Stimulated activated CD8-positive, alpha-beta memory T cell treated with anti-CD3 and anti-CD28 coated beads, Interleukin-15, amount 100 ng/mL, for 48 hours (primary cell): Measurements from ENCODE around the gene AGL.
"Not testable (repeated sequence)": the region's sequence is repeated elsewhere in the genome, so short reads cannot be mapped to it uniquely, and the experiment has no call there.

ENCODE experiments used
- DNase-seq, 2 donors: peaks; one replicate each; pipeline ENCODE4 v3.0.0-alpha.2; 2020; ENCODE audit warnings: low read depth in 2 of 2

The AGL gene

DNA sequence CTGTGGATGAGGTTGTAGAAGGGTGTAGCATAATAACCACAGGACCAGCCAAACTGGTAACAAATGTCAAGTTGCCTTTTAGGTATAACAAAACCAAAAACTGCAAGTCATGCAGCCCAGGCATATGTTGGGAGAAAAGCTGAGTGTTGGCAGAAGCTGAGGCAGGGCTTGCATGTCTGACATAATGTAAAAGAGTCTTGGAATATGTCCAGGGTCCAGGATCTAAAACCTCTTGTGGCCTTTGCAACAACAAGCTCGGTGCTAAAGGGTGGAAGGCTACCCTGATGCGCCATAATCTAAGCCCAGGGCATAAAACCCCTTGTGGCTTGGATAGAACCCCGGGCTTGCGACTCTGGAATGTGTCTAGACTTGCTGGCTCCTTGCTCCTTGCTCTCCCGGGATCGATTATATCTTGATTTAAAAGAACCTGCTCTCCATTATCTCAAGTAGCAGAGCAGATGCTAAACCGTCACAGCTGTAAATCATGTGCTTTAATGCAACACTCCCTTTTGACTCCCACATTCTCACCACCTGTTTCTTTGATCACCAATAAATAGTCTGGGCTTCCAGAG lies 93.1 kb downstream of the AGL start:
- no peak for DNase-seq

DNA sequence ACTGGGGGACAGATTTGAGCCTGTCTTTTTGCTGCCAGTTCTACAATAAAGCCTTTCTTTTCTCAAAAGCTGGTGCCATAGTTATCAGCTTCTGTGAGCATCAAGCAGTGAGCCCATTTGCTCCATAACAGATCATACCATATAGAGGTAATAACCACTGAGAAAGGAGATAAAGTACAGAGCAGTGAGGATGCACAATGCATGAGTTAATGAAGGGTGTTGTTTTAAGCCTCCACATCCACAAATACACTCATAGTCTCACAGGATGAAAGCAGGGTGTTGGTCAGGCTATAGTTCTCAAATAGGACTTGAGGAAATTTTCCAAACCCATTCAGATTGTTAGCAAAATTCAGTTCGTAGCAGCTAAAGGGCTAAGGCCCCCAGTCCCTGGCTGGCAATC lies 94.0 kb downstream of the AGL start:
- DNase-seq: no peak

DNA sequence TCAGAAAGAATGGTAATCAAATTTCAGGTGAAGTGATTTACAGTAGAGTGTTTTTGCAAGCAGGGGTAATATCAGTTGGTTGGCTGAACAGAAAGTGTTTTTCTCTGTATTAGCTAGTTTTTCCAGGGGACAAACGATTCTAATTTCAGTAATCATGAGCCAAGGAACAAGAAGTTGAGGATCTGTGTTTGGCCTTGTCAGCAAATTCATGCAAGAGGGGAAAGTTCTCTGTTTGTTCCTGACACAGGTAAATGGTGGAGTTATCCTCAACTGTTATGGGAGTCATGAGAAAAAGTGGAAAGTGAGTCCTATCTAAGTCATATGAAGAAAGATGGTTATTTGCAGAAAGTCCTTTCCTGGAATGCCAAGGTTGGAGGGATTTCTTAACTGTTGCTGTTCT lies 95.0 kb downstream of the AGL start:
- DNase-seq: no peak

DNA sequence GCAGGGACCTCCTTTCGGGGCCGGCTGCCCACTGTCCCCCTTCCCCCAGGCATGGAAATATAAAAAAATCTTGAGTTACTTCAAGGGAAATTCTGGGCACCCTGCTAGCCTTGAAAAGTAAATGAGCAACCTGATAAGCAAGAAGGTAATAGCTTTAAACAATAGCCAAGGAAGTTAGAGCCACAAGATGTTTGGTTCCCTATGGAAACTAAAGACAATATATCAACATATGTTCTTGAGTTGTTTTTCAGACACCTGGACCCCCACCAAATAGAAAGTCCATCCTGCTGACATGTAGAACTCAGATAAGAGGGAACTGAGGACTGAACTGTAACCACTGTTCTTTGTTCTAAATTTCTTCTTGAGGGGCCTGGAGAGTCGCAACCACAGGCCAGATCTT lies 100.3 kb downstream of the AGL start:
- no peak for DNase-seq

DNA sequence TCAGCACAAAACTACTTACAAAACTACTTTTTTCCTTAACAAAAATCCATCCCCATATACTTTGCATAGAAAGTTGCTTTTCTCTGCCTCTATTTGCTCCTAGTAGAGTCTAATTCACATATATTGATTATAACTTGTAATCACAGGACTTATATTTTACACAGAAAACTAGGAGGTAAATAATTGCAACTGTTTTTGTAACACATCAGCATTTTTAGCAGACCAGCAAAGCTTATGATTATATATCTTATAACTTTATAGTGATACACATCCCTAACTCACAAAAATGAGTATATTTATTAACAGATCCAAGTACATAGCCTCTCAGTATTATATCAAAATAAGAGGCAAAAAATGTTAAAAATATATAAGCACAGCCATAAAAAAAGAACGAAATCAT lies 102.4 kb downstream of the AGL start:
- DNase-seq: no peak

DNA sequence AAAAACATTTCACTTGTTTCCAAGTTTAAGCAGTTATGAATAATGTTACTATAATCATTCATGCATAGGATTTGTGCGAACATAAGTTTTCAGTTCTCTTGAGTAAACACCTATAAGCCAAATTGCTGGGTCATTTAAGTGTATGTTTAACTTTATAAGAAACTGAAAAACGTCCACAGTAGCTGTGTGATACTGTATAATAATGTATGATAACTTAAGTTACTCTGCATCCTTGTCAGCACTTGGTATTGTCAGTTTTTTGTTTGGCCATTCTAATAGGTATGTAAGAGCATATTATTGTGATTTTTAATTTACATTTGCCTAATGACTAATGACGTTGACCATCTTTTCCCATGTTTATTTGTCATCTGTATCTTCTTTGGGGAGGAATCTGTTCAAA lies 105.2 kb downstream of the AGL start:
- no peak for DNase-seq

DNA sequence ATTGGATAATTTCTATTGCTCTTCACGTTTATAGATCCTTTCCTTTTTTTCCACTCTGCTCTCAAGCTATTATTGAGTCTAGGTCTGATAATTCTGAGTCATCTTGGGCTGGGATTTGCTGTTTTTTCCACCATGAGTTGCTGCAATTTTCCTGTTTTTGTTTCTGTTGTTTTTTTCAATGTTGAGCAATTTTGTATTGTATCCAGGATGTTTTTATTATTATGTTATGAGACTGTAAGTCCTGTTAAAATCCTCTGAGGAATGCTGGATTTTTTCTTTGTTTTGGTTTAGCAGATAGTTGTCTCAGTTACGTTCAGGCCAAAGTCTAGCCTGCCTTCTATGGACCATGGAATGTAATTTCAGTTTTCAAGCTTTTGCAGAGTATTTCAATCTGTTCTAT lies 106.6 kb downstream of the AGL start:
- no peak for DNase-seq

DNA sequence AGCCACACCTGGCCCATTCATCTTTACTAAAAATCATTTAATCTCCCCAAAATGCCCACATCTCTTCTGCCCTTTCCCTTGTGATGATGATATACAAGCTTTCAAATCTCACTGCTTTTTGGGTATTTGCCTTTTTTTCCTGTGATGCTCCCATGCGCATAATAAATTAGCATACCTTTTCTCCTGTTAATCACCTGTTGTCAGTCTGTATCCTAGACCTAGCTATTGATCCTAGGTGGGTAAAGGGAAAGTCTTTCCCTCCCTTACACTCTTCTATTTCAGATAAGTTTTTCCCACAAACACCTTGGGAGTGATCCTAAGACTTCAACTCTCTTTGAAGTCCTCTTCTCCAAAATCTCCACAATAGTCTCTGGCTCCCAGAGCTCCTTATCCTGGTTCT lies 107.7 kb downstream of the AGL start:
- DNase-seq: no peak

DNA sequence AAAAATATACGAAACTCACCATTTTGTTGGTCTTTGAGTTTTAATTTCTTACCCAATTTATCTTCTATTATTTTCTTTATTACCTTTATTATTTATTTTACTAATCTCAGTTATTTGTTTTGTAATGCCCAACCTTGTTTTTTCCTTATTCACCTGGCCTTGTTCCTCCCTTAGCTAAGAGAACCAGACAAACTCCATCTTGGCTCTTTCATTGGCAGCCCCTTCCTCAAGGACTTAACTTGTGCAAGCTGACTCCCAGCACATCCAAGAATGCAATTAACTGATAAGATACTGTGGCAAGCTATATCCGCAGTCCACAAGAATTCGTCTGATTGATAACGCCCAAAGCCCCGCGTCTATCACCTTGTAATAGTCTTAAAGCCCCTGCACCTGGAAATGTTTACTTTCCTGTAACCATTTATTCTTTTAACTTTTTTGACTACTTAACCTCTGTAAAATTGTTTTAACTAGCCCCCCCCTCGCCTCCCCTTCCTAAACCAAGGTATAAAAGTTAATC lies 109.1 kb downstream of the AGL start:
- DNase-seq: not testable (repeated sequence)

DNA sequence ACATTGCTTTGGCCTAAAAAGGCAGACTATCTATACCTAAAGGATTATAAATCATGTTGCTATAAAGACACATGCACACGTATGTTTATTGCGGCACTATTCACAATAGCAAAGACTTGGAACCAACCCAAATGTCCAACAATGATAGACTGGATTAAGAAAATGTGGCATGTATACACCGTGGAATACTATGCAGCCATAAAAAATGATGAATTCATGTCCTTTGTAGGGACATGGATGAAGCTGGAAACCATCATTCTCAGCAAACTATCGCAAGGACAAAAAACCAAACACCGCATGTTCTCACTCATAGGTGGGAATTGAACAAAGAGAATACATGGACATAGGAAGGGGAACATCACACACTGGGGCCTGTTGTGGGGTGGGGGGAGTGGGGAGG lies 110.1 kb downstream of the AGL start:
- not testable (repeated sequence) for DNase-seq

DNA sequence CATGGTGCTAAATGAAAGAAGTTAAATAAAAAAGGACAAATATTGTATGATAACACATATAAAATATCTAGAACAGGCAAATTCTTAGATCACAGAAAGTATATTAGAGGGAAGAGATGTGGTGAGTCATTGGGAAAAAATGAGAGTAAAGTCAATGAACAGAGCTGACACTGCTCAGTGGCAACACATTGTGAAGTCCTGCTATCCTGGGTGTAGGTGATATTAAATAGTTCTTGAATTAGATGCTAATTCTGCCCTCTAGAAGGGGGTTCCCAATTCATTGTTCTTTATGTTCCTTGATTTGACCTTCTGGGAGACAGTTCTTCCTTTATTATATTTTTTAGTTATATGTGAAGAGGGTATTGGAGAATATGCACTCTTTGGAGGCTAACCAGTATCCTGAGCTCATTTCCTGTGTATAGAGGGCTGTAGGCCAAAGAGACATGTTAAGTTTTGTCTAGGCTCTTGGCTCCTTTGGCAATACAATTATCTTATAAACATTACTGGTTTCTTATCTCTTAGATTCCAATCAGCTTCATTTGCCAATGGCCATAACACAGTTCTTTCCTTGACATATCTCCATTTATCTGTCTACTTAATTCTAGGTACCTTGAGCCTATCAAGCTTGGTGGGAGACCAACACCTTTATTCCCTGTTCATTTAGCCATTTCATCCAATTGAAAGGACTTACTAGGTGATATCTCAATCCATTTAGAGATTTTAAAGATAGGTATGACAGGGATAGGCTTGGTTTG lies 113.1 kb downstream of the AGL start:
- DNase-seq: no peak

DNA sequence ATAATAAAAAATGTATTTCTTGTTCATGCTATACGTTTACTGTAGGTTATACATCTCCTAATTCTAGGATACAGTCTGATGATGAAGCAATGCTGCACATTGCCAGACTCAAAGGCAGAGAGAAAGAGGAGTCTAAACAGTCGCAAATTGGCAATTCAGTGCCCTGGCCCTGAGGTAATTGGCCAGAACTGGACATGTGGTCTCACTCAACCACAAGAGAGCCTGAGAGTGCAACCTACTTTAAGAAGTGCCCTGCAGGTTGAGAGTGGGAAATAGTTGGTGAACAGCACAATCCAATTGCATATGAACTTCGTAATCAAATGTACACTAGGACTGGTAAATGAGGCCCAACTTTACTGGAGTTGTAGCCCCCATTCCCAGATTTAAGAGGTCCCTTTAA lies 114.6 kb downstream of the AGL start:
- no peak for DNase-seq

DNA sequence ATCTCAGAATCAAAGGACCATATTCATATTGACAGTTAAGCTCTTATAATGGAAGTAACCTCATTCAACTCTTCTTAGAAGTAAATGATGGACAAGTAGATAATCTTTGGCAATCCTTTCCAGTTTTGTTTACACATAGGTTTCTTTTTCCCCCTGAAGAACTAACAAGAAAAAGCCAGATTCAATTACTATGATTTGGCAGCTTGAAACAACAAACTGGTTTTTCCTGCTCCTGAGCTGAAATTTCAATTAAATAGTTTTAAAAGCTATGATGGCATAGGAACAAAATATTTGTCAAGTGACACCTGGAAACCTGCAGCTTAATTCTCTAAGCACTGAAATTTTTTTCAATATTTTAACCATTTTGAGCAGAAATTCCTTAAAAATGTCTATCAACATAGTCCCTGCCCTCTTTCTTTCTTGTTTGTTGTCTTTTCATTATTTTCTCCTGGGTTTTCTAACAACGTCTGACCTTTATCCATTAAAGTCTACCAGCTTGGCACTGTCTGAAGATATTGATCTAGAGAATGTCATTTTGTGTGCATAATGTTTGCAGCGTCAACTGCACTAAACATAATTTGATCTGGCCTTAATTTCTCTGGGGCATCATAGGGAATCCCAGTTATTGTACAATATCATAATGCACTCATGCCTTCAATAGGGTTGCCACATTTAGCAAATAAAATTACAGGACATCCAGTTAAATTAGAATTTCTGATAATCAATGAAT lies 115.7 kb downstream of the AGL start:
- DNase-seq: no peak

DNA sequence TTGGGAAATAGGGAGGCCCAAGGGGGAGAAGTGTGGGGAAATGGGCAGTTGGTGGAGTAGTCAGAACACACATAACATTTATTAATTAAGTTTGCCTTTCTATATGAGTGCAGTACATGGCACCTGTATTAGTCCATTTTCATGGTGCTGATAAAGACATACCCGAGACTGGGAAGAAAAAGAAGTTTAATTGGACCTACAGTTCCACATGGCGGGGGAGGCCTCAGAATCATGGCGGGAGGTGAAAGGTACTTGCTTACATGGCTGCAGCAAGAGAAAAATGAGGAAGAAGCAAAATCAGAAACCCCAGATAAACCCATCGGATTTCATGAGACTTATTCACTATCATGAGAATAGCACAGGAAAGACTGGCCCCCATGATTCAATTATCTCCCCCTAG lies 118.1 kb downstream of the AGL start:
- DNase-seq: no peak

DNA sequence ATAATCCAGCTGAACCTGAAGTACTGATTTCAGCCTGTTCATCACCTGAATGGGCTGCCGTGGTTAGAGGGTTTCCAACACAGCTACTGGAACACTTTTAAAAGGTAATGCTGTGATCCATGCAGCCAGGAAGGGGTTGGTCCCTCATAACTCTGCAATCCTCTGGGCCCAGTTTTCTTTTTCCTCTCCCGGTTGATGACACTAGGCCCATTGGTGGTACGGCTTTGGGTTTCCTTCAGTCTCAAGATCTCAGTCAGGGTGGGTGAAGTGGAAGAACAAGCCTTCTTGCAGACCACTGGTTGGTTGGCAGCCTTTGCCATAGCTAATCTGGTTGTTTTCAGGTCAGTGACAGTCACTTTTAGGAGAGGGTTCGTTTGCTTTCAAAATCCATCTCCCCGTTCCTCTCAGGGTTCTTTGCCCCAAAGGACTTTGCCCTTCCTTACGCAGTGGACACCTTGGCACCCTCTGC lies 119.1 kb downstream of the AGL start:
- no peak for DNase-seq

DNA sequence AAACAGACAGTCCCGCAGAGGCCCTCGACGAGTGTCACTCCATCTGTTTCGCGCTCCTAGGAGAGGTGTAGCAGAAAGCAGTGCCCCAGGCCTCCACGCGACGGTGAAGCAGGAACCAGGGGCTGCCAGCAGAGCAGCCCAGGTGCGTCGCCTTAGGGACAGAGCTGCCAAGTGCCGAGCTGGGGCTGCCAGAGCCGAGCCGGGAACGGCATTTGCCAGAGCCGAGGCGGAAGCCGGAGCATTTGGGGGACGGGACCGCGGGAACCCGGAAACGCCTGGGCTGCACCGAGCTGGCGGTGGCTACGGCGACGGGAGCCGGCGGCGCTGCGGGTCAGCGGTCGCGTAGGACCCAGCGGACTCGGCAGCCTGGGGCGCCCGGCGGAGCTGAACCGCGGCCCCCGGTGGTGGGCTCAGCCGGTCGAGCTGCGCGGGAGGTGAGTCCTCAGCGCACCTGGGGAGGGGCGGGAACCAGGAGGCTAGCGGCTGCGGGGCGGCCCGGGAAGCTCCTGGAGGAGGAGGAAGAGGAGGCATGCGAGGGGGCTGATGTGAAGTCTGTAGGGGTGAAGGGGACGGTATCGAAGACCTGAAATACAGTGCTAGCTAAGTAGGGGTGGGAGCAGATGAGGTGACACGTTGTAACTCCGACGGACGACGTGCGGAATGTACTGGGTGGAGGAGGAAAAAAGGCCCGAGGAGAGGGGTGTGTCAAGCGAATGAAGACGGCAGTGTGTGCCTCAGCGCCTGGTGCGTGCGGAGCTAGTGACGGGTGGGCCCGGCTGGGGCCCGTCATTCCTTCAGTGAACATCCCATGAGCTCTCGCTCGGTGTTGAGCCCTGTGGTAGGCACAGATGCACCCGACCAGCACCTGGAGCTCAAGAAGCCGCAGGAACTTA lies 119.8 kb downstream of the AGL start, which contains the start of gene SLC35A3:
SLC35A3 (plus strand) TSS at position 268 of the 893 bp plus-strand sequence. CDS start 23,559 bp downstream, outside the sequence.
- DNase-seq: peak; percentile 66 to 69

DNA sequence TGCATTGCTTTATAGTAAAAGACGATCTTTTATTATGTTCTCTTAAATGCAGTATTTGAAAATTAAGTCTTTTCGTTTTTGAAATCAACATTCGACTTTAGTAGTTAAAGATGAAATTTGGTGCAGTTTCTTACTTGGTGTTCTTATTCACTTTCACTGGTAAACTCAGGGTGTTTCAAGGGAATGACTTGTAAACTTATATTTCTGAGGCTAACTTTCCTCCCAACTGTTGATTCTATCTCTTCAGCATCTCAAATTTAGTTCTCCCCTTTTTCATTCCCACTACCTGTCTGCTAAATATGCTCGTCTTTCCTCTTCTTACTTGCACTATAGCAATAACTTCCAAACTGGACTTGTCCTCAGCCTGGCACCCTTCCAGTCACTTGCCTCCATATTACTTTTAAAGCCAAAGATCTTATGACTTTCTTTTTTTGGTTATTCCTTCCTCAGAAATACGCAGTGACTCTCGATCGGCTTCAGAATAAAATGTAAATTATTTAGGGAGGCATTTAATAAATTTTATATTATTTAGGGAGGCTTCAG lies 120.6 kb downstream of the AGL start:
- no peak for DNase-seq

DNA sequence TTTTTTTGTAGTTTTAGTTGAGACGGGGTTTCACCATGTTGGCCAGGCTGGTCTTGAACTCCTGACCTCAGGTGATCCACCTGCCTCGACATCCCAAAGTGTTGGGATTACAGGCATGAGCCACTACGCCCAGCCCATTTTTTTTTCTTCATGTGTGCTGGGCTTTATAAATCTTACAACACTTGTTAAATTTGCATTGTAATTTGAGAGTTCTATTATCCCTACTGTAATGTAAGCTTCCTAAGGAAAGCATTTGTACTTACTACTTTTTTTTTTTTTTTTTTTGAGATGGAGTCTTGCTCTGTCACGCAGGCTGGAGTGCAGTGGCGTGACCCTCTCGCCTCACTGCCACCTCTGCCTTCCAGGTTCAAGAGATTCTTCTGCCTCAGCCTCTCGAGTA lies 121.9 kb downstream of the AGL start:
- DNase-seq: not testable (repeated sequence)
